WTC11 (cell line): ENCODE measurements around the gene INTS7. TPM values are rescaled to one million over a fixed set of nuclear protein-coding genes. Genes with fewer than 3 reads are reported as not detected.

Source experiments
- ATAC-seq: fragments of 200-7000 bp; cut with Tn5 transposase; 2 replicates; pipeline ENCODE4 v1.10.0; 2021; ENCODE audit warnings: mild to moderate bottlenecking, moderate library complexity
- CTCF ChIA-PET: fragments of 300-600 bp; sonication (Branson Sonifier 250); formaldehyde crosslinking; loops from one replicate; lab custom pipeline; 2021; ENCODE audit warnings: antibody characterized with exemption; lab: Charles Lee
- POLR2A ChIA-PET: fragments of 350-600 bp; sonication (Branson Sonifier 250); formaldehyde crosslinking; loops from one replicate; lab custom pipeline; 2021; ENCODE audit warnings: antibody characterized with exemption; lab: Charles Lee
- DNase-seq: peaks from one replicate; pipeline ENCODE4 v3.0.0; 2021; ENCODE audit warnings: low spot score
- H3K27ac Mint-ChIP-seq: 2 replicates; pipeline ENCODE4 v1.8.0; 2021; ENCODE audit warnings: mixed read lengths
- H3K27me3 Mint-ChIP-seq: 2 replicates; pipeline ENCODE4 v1.8.0; 2021; ENCODE audit warnings: low read depth, mild to moderate bottlenecking, moderate library complexity, mixed read lengths
- H3K36me3 Mint-ChIP-seq: 2 replicates; pipeline ENCODE4 v1.8.0; 2021; ENCODE audit warnings: mixed read lengths
- H3K4me1 Mint-ChIP-seq: 2 replicates; pipeline ENCODE4 v1.8.0; 2022; ENCODE audit warnings: mixed read lengths
- H3K4me3 Mint-ChIP-seq: 2 replicates; pipeline ENCODE4 v1.8.0; 2021; ENCODE audit warnings: mild to moderate bottlenecking, moderate library complexity, mixed read lengths
- H3K9me3 Mint-ChIP-seq: 2 replicates; pipeline ENCODE4 v1.8.0; 2021; ENCODE audit warnings: mixed read lengths
- FOXP1 ChIP-seq: sonication (generic); formaldehyde crosslinking; IDR thresholded peaks from 2 replicates; pipeline ENCODE4 v1.8.0; 2022; ENCODE audit warnings: missing genetic modification reagents, mild to moderate bottlenecking, moderate library complexity, borderline replicate concordance
- HMGA2 ChIP-seq: fragments of 250-450 bp; sonication (Bioruptor Pico); IDR thresholded peaks from 2 replicates; pipeline ENCODE4 v1.4.0; 2021; ENCODE audit warnings: mild to moderate bottlenecking, moderate library complexity
- JAZF1 ChIP-seq: fragments of 250-450 bp; sonication (Bioruptor Pico); IDR thresholded peaks from 2 replicates; pipeline ENCODE4 v1.9.0; 2021; ENCODE audit warnings: moderate library complexity, mild to moderate bottlenecking, inconsistent platforms
- MXD4 ChIP-seq: fragments of 250-450 bp; sonication (Bioruptor Pico); IDR thresholded peaks from 2 replicates; pipeline ENCODE4 v1.8.0; 2021; ENCODE audit warnings: mild to moderate bottlenecking, moderate library complexity, borderline replicate concordance
- NR2C2 ChIP-seq: sonication (generic); formaldehyde crosslinking; IDR thresholded peaks from 2 replicates; pipeline ENCODE4 v1.8.0; 2022; ENCODE audit warnings: mild to moderate bottlenecking, missing genetic modification reagents
- ZBTB21 ChIP-seq: sonication (generic); formaldehyde crosslinking; IDR thresholded peaks from 2 replicates; pipeline ENCODE4 v1.8.1; 2023; ENCODE audit warnings: mild to moderate bottlenecking, missing genetic modification reagents, borderline replicate concordance
- total RNA-seq: library from RNA; stranded (reverse); gene quantifications from 3 replicates; pipeline ENCODE4 v1.2.3, GENCODE V29; 2021
- TF ChIP-seq, protein P1 (sequence below): sonication (generic); formaldehyde crosslinking; IDR thresholded peaks from 2 replicates; pipeline ENCODE4 v1.8.1; 2022; ENCODE audit warnings: mild to moderate bottlenecking, moderate library complexity, missing genetic modification reagents
- TF ChIP-seq, protein P2 (sequence below): sonication (generic); formaldehyde crosslinking; IDR thresholded peaks from 2 replicates; pipeline ENCODE4 v1.8.1; 2023; ENCODE audit warnings: mild to moderate bottlenecking, moderate library complexity, missing genetic modification reagents
- TF ChIP-seq, protein P3 (sequence below): sonication (generic); formaldehyde crosslinking; conservative IDR thresholded peaks from 2 replicates; pipeline ENCODE4 v1.8.1; 2023; ENCODE audit warnings: mild to moderate bottlenecking, low read depth, missing genetic modification reagents, moderate library complexity
- TF ChIP-seq, protein P4 (sequence below): sonication (generic); formaldehyde crosslinking; IDR thresholded peaks from 2 replicates; pipeline ENCODE4 v1.8.0; 2023; ENCODE audit warnings: mild to moderate bottlenecking, missing genetic modification reagents
- TF ChIP-seq, protein P5 (sequence below): sonication (generic); formaldehyde crosslinking; IDR thresholded peaks from 2 replicates; pipeline ENCODE4 v1.8.1; 2022; ENCODE audit warnings: low read depth, missing genetic modification reagents, borderline replicate concordance
- TF ChIP-seq, protein P6 (sequence below): fragments of 200-600 bp; IDR thresholded peaks from 2 replicates; pipeline ENCODE4 v1.8.0; 2022; ENCODE audit warnings: antibody characterized with exemption
- TF ChIP-seq, protein P7 (sequence below): sonication (generic); formaldehyde crosslinking; conservative IDR thresholded peaks from 2 replicates; pipeline ENCODE4 v1.8.1; 2022; ENCODE audit warnings: mild to moderate bottlenecking, missing genetic modification reagents
- TF ChIP-seq, protein P8 (sequence below): sonication (generic); formaldehyde crosslinking; IDR thresholded peaks from 2 replicates; pipeline ENCODE4 v1.8.0; 2022; ENCODE audit warnings: mild to moderate bottlenecking, missing genetic modification reagents

The INTS7 gene
- total RNA-seq, 1 experiment from 2014 or later = 17.2 TPM

DNA sequence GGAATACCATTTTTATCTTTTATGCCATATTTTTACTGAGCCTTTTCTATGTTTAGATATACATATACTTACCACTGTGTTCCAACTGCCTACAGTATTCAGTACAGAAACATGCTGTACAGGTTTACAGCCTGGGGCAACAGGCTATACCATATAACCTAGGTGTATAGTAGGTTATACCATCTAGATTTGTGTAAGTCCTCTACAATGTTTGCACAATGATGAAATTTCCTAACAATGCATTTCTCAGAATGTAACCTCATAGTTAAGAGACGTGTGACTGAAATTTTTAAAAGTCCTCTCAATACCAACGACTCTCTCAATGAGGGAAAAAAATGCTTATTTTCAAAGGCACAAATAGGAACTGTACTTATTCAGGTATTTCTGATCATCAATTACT is 21.7 kb downstream of the INTS7 start (continued):
- TF ChIP-seq, protein P1, sequence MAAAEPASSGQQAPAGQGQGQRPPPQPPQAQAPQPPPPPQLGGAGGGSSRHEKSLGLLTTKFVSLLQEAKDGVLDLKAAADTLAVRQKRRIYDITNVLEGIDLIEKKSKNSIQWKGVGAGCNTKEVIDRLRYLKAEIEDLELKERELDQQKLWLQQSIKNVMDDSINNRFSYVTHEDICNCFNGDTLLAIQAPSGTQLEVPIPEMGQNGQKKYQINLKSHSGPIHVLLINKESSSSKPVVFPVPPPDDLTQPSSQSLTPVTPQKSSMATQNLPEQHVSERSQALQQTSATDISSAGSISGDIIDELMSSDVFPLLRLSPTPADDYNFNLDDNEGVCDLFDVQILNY (CRISPR knock-in tag) = no peak
- TF ChIP-seq HMGA2 (no peak), JAZF1 (CRISPR knock-in tag) (no peak), NR2C2 (CRISPR knock-in tag) (no peak), MXD4 (no peak), ZBTB21 (CRISPR knock-in tag) (no peak), FOXP1 (CRISPR knock-in tag) (no peak)
- TF ChIP-seq, protein P2, sequence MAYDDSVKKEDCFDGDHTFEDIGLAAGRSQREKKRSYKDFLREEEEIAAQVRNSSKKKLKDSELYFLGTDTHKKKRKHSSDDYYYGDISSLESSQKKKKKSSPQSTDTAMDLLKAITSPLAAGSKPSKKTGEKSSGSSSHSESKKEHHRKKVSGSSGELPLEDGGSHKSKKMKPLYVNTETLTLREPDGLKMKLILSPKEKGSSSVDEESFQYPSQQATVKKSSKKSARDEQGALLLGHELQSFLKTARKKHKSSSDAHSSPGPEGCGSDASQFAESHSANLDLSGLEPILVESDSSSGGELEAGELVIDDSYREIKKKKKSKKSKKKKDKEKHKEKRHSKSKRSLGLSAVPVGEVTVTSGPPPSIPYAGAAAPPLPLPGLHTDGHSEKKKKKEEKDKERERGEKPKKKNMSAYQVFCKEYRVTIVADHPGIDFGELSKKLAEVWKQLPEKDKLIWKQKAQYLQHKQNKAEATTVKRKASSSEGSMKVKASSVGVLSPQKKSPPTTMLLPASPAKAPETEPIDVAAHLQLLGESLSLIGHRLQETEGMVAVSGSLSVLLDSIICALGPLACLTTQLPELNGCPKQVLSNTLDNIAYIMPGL (CRISPR knock-in tag) = no peak
- TF ChIP-seq, protein P3, sequence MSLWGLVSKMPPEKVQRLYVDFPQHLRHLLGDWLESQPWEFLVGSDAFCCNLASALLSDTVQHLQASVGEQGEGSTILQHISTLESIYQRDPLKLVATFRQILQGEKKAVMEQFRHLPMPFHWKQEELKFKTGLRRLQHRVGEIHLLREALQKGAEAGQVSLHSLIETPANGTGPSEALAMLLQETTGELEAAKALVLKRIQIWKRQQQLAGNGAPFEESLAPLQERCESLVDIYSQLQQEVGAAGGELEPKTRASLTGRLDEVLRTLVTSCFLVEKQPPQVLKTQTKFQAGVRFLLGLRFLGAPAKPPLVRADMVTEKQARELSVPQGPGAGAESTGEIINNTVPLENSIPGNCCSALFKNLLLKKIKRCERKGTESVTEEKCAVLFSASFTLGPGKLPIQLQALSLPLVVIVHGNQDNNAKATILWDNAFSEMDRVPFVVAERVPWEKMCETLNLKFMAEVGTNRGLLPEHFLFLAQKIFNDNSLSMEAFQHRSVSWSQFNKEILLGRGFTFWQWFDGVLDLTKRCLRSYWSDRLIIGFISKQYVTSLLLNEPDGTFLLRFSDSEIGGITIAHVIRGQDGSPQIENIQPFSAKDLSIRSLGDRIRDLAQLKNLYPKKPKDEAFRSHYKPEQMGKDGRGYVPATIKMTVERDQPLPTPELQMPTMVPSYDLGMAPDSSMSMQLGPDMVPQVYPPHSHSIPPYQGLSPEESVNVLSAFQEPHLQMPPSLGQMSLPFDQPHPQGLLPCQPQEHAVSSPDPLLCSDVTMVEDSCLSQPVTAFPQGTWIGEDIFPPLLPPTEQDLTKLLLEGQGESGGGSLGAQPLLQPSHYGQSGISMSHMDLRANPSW (CRISPR knock-in tag) = no peak
- TF ChIP-seq, protein P4, sequence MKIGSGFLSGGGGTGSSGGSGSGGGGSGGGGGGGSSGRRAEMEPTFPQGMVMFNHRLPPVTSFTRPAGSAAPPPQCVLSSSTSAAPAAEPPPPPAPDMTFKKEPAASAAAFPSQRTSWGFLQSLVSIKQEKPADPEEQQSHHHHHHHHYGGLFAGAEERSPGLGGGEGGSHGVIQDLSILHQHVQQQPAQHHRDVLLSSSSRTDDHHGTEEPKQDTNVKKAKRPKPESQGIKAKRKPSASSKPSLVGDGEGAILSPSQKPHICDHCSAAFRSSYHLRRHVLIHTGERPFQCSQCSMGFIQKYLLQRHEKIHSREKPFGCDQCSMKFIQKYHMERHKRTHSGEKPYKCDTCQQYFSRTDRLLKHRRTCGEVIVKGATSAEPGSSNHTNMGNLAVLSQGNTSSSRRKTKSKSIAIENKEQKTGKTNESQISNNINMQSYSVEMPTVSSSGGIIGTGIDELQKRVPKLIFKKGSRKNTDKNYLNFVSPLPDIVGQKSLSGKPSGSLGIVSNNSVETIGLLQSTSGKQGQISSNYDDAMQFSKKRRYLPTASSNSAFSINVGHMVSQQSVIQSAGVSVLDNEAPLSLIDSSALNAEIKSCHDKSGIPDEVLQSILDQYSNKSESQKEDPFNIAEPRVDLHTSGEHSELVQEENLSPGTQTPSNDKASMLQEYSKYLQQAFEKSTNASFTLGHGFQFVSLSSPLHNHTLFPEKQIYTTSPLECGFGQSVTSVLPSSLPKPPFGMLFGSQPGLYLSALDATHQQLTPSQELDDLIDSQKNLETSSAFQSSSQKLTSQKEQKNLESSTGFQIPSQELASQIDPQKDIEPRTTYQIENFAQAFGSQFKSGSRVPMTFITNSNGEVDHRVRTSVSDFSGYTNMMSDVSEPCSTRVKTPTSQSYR (CRISPR knock-in tag) = no peak
- TF ChIP-seq, protein P5, sequence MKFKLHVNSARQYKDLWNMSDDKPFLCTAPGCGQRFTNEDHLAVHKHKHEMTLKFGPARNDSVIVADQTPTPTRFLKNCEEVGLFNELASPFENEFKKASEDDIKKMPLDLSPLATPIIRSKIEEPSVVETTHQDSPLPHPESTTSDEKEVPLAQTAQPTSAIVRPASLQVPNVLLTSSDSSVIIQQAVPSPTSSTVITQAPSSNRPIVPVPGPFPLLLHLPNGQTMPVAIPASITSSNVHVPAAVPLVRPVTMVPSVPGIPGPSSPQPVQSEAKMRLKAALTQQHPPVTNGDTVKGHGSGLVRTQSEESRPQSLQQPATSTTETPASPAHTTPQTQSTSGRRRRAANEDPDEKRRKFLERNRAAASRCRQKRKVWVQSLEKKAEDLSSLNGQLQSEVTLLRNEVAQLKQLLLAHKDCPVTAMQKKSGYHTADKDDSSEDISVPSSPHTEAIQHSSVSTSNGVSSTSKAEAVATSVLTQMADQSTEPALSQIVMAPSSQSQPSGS (CRISPR knock-in tag) = no peak
- TF ChIP-seq, all 79 proteins: peak for 0

DNA sequence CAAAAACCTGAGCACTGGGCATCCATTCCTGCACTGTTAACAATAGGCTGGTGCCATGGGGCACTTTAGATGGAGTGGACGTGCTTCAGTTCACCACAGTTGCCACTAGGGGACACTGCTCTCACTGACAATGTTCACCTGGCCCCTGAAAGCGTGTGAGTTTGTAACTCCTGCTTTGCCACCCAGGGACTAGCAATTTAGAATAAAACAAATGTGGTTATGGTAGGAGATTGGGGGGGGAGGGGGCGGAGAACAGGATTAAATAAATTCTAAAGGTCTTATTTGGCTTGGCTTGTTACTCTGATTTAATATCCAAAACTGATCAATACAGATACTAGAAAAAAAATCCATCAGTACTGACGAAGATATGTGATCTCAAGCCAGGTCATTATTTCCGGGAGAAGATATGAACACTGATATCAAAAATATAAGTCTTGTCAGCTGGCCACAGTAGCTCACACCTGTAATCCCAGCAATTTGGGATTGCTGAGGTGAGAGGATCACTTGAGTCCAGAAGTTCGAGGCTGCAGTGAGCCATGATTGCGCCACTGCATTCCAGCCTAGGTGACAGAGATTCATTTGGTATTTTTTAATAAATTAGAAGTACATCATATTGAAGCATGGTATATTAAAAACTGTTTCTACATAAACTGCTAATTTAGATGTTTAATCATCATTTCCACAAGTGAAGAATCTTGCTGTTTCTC is 23.2 kb downstream of the INTS7 start:
- ChIA-PET CTCF (interaction anchor here (2.2 kb wide), 1 partner anchor 23 kb away, joined by 17 read pairs; the partner anchor contains the start of genes DTL and INTS7), POLR2A (no interaction called here)
- TF ChIP-seq, protein P6, sequence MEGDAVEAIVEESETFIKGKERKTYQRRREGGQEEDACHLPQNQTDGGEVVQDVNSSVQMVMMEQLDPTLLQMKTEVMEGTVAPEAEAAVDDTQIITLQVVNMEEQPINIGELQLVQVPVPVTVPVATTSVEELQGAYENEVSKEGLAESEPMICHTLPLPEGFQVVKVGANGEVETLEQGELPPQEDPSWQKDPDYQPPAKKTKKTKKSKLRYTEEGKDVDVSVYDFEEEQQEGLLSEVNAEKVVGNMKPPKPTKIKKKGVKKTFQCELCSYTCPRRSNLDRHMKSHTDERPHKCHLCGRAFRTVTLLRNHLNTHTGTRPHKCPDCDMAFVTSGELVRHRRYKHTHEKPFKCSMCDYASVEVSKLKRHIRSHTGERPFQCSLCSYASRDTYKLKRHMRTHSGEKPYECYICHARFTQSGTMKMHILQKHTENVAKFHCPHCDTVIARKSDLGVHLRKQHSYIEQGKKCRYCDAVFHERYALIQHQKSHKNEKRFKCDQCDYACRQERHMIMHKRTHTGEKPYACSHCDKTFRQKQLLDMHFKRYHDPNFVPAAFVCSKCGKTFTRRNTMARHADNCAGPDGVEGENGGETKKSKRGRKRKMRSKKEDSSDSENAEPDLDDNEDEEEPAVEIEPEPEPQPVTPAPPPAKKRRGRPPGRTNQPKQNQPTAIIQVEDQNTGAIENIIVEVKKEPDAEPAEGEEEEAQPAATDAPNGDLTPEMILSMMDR = peak; percentile 81
- TF ChIP-seq, protein P7, sequence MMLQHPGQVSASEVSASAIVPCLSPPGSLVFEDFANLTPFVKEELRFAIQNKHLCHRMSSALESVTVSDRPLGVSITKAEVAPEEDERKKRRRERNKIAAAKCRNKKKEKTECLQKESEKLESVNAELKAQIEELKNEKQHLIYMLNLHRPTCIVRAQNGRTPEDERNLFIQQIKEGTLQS (CRISPR knock-in tag) = no peak
- TF ChIP-seq, protein P8, sequence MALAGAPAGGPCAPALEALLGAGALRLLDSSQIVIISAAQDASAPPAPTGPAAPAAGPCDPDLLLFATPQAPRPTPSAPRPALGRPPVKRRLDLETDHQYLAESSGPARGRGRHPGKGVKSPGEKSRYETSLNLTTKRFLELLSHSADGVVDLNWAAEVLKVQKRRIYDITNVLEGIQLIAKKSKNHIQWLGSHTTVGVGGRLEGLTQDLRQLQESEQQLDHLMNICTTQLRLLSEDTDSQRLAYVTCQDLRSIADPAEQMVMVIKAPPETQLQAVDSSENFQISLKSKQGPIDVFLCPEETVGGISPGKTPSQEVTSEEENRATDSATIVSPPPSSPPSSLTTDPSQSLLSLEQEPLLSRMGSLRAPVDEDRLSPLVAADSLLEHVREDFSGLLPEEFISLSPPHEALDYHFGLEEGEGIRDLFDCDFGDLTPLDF (CRISPR knock-in tag) = no peak
- Mint-ChIP-seq H3K27ac (no peak overlapping the region), H3K4me1 (no peaks in the 10 kb centered on the region), H3K27me3 (no peaks in the 10 kb centered on the region), H3K4me3 (no peak overlapping the region), H3K9me3 (peaks cover 3% of the 10 kb centered on the region), H3K36me3 (peaks cover 31% of the 10 kb centered on the region)
- DNase-seq = peak; percentile 70
- ATAC-seq = peak; percentile 99
